ENCODE data around the gene LEKR1. TPM values are rescaled to one million over a fixed set of nuclear protein-coding genes. Genes with fewer than 3 reads are reported as not detected.
"Not testable (repeated sequence)": the region's sequence is repeated elsewhere in the genome, so short reads cannot be mapped to it uniquely, and the experiment has no call there.

The LEKR1 gene
- total and polyA plus RNA-seq, 3 experiments from 2014 or later: 0.55 to 0.64 (median 0.56) TPM

- no peak overlapping the region for H3K27ac ChIP-seq (ENCODE audit: low read depth, low read length)
- no peaks in the 10 kb centered on the region for H3K27me3 ChIP-seq (ENCODE audit: insufficient read depth, low read length, poor library complexity, severe bottlenecking)
- H3K27ac Mint-ChIP-seq: no peak overlapping the region
- no peak overlapping the region for H3K4me3 ChIP-seq (ENCODE audit: low read length)
- H3K4me3 Mint-ChIP-seq: no peak overlapping the region
- ChIA-PET POLR2A (no interaction called here), CTCF (no interaction called here)
- H3K27me3 Mint-ChIP-seq: peaks cover 14 to 20% of the 10 kb centered on the region in 2 donors
- no peaks in the 10 kb centered on the region for H3K9me3 Mint-ChIP-seq
- no peaks in the 10 kb centered on the region for H3K4me1 ChIP-seq (ENCODE audit: insufficient read depth, low read length)
- H3K36me3 ChIP-seq (ENCODE audit: insufficient read depth, low read length): no peaks in the 10 kb centered on the region
- H3K36me3 Mint-ChIP-seq: peaks cover 0 to 12% (median 0%) of the 10 kb centered on the region in 3 donors
- no peak for DNase-seq
- peaks cover 0 to 11% (median 0%) of the 10 kb centered on the region in 3 donors for H3K4me1 Mint-ChIP-seq
- H3K9me3 ChIP-seq (ENCODE audit: low read length): no peaks in the 10 kb centered on the region
Observed at GRCh38 chr3:156957715-156958114, 131.6 kb downstream of the LEKR1 start.

DNA sequence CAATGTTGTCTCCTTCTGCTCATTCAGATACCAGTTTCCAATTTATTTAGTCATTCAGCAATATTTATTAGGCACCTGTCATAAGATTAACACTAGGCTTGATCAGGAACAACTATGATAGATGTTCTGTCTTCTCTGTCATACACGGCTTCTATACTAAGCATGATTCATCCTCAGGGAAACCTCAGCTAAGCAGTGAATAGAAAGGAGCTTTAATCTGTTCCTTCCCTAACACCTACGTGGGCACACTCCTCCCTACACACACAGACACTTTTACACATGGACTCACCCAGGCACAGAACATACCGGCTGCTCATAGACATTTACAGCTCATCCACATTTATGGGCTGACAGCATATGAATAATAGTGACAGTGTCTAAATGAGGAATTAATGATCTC, 136.9 kb downstream of the LEKR1 start:
- Histone ChIP-seq H3K36me3 (ENCODE audit: insufficient read depth, low read length) (no peaks in the 10 kb centered on the region), H3K4me1 (ENCODE audit: insufficient read depth, low read length) (no peaks in the 10 kb centered on the region), H3K9me3 (ENCODE audit: low read length) (no peaks in the 10 kb centered on the region), H3K27ac (ENCODE audit: low read depth, low read length) (no peak overlapping the region), H3K4me3 (ENCODE audit: low read length) (no peak overlapping the region), H3K27me3 (ENCODE audit: insufficient read depth, low read length, poor library complexity, severe bottlenecking) (no peaks in the 10 kb centered on the region)
- Mint-ChIP-seq H3K9me3 (no peaks in the 10 kb centered on the region), H3K4me1 (peaks cover 0 to 5% (median 0%) of the 10 kb centered on the region in 3 donors), H3K4me3 (no peak overlapping the region), H3K27me3 (peaks cover 4 to 7% of the 10 kb centered on the region in 2 donors), H3K27ac (no peak overlapping the region), H3K36me3 (peaks cover 0 to 1% (median 0%) of the 10 kb centered on the region in 3 donors)
- ChIA-PET CTCF (no interaction called here), POLR2A (no interaction called here)
- DNase-seq: no peak

- Histone ChIP-seq H3K9me3 (ENCODE audit: low read length) (no peaks in the 10 kb centered on the region), H3K27ac (ENCODE audit: low read depth, low read length) (no peak overlapping the region), H3K27me3 (ENCODE audit: insufficient read depth, low read length, poor library complexity, severe bottlenecking) (no peaks in the 10 kb centered on the region), H3K36me3 (ENCODE audit: insufficient read depth, low read length) (no peaks in the 10 kb centered on the region), H3K4me3 (ENCODE audit: low read length) (no peak overlapping the region), H3K4me1 (ENCODE audit: insufficient read depth, low read length) (no peaks in the 10 kb centered on the region)
- DNase-seq: no peak
- Mint-ChIP-seq H3K36me3 (peaks cover 0 to 9% (median 0%) of the 10 kb centered on the region in 3 donors), H3K4me1 (no peaks in the 10 kb centered on the region), H3K27me3 (peaks cover 7 to 8% of the 10 kb centered on the region in 2 donors), H3K27ac (no peak overlapping the region), H3K9me3 (peaks cover 0 to 3% (median 0%) of the 10 kb centered on the region in 5 donors), H3K4me3 (no peak overlapping the region)
- POLR2A ChIA-PET: no interaction called here
- CTCF ChIA-PET: no interaction called here
Observed at GRCh38 chr3:156964577-156964976, 138.4 kb downstream of the LEKR1 start.

DNA sequence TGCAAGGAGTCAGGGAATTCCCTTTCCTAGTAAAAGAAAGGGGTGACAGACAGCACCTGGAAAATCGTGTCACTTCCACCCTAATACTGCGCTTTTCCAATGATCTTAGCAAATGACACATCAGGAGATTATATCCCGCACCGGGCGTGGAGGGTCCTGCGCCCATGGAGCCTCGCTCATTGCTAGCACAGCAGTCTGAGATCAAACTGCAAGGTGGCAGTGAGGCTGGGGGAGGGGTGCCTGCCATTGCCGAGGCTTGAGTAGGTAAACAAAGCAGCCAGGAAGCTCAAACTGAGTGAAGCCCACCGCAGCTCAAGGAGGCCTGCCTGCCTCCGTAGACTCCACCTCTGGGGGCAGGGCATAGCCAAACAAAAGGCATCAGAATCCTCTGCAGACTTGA, 140.2 kb downstream of the LEKR1 start:
- H3K4me3 ChIP-seq (ENCODE audit: low read length); H3K36me3 Mint-ChIP-seq; POLR2A ChIA-PET; H3K9me3 ChIP-seq (ENCODE audit: low read length); H3K4me1 ChIP-seq (ENCODE audit: insufficient read depth, low read length); H3K4me1 Mint-ChIP-seq; H3K27ac ChIP-seq (ENCODE audit: low read depth, low read length); DNase-seq; H3K36me3 ChIP-seq (ENCODE audit: insufficient read depth, low read length); H3K27me3 ChIP-seq (ENCODE audit: insufficient read depth, low read length, poor library complexity, severe bottlenecking); CTCF ChIA-PET; H3K4me3 Mint-ChIP-seq; H3K27me3 Mint-ChIP-seq; H3K27ac Mint-ChIP-seq; H3K9me3 Mint-ChIP-seq: not testable (repeated sequence)

DNA sequence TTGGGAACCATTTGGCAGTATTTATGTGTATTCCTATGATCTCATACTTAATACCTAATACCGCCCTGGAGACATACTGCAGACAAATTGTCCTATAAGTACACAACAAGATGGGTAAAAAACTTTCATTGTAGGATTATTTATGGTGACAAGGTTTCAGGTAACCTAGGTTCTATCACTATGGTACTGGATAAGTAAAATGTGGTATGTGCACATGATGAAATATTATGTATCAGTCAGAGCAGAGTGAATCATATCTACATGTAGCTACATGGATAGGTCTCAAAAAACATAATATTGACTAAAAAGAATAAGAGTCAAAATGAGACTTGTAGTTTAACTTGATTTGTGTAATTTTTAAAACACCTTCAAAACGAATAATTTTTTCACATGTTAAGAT, 147.8 kb downstream of the LEKR1 start:
- H3K4me3 ChIP-seq (ENCODE audit: low read length): no peak overlapping the region
- H3K4me1 ChIP-seq (ENCODE audit: insufficient read depth, low read length): no peaks in the 10 kb centered on the region
- no peaks in the 10 kb centered on the region for H3K9me3 ChIP-seq (ENCODE audit: low read length)
- Mint-ChIP-seq H3K9me3 (peaks cover 0 to 5% (median 2%) of the 10 kb centered on the region in 5 donors), H3K36me3 (peaks cover 0 to 4% (median 0%) of the 10 kb centered on the region in 3 donors), H3K27ac (no peak overlapping the region), H3K4me1 (peaks cover 12 to 28% (median 16%) of the 10 kb centered on the region in 3 donors), H3K4me3 (no peak overlapping the region), H3K27me3 (peaks cover 0 to 4% of the 10 kb centered on the region in 2 donors)
- H3K36me3 ChIP-seq (ENCODE audit: insufficient read depth, low read length): no peaks in the 10 kb centered on the region
- POLR2A ChIA-PET: no interaction called here
- no peak for DNase-seq
- no peaks in the 10 kb centered on the region for H3K27me3 ChIP-seq (ENCODE audit: insufficient read depth, low read length, poor library complexity, severe bottlenecking)
- CTCF ChIA-PET: no interaction called here
- no peak overlapping the region for H3K27ac ChIP-seq (ENCODE audit: low read depth, low read length)

GRCh38 chr3:156974931-156975330, 148.8 kb downstream of the LEKR1 start:
- POLR2A ChIA-PET: no interaction called here
- no peaks in the 10 kb centered on the region for H3K36me3 ChIP-seq (ENCODE audit: insufficient read depth, low read length)
- no peak for DNase-seq
- CTCF ChIA-PET: no interaction called here
- peaks cover 0 to 2% (median 0%) of the 10 kb centered on the region in 5 donors for H3K9me3 Mint-ChIP-seq
- no peak overlapping the region for H3K4me3 ChIP-seq (ENCODE audit: low read length)
- H3K27ac Mint-ChIP-seq: no peak overlapping the region
- no peaks in the 10 kb centered on the region for H3K9me3 ChIP-seq (ENCODE audit: low read length)
- no peaks in the 10 kb centered on the region for H3K4me1 ChIP-seq (ENCODE audit: insufficient read depth, low read length)
- H3K36me3 Mint-ChIP-seq: no peaks in the 10 kb centered on the region
- H3K4me1 Mint-ChIP-seq: peaks cover 15 to 33% (median 22%) of the 10 kb centered on the region in 3 donors
- no peaks in the 10 kb centered on the region for H3K27me3 ChIP-seq (ENCODE audit: insufficient read depth, low read length, poor library complexity, severe bottlenecking)
- H3K27me3 Mint-ChIP-seq: no peaks in the 10 kb centered on the region
- H3K27ac ChIP-seq (ENCODE audit: low read depth, low read length): no peak overlapping the region
- no peak overlapping the region for H3K4me3 Mint-ChIP-seq

DNA sequence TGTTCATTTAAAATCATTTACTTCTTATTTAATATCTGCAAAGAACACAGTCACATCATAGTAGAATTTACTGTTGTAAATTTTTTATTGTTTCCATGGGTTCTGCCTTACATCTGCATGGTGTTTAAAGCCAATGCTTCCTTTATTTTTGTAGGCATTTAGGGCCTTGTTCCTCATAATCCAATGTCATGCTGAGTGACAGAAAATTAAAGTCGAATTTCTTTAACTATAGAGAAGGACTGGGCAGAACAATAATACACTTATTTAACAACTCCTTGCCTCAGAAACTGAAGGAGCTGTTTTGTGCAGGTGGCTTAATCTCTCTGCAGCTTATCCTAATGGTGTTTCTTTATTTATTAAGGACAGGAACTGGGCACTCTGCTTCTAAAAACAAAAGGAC, 149.6 kb downstream of the LEKR1 start:
- Histone ChIP-seq H3K9me3 (ENCODE audit: low read length) (no peaks in the 10 kb centered on the region), H3K4me3 (ENCODE audit: low read length) (no peak overlapping the region), H3K4me1 (ENCODE audit: insufficient read depth, low read length) (no peaks in the 10 kb centered on the region), H3K27me3 (ENCODE audit: insufficient read depth, low read length, poor library complexity, severe bottlenecking) (no peaks in the 10 kb centered on the region), H3K36me3 (ENCODE audit: insufficient read depth, low read length) (no peaks in the 10 kb centered on the region), H3K27ac (ENCODE audit: low read depth, low read length) (no peak overlapping the region)
- Mint-ChIP-seq H3K4me1 (peaks cover 15 to 33% (median 22%) of the 10 kb centered on the region in 3 donors), H3K36me3 (no peaks in the 10 kb centered on the region), H3K4me3 (no peak overlapping the region), H3K27ac (no peak overlapping the region), H3K27me3 (no peaks in the 10 kb centered on the region), H3K9me3 (peaks cover 0 to 2% (median 0%) of the 10 kb centered on the region in 5 donors)
- ChIA-PET CTCF (no interaction called here), POLR2A (no interaction called here)
- no peak for DNase-seq

DNA sequence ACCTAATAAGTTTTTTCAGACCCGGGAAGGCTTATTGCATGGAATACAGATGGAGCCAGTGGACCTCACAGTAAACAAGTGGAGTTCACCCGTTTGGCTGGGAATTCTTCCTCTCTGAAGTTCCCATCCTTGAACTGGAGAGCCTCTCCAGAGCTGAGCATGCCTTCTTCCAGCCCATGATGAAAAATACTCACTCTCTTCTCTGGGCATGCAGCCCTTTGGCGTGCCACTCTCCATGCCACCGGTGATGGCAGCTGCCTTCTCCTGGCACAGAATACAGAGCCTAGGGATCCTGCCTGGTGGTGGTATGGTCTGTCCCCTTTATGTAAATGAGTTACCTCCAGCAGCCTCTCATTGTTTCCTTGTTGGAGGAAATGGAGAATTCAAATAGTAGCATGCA, 150.8 kb downstream of the LEKR1 start:
- CTCF ChIA-PET: no interaction called here
- no peak overlapping the region for H3K4me3 ChIP-seq (ENCODE audit: low read length)
- no peak overlapping the region for H3K27ac ChIP-seq (ENCODE audit: low read depth, low read length)
- Mint-ChIP-seq H3K27ac (peak overlapping the region in 1 of 8 donors; percentile 52), H3K9me3 (no peaks in the 10 kb centered on the region), H3K27me3 (no peaks in the 10 kb centered on the region), H3K4me3 (no peak overlapping the region), H3K4me1 (peaks cover 15 to 33% (median 22%) of the 10 kb centered on the region in 3 donors), H3K36me3 (no peaks in the 10 kb centered on the region)
- no peaks in the 10 kb centered on the region for H3K27me3 ChIP-seq (ENCODE audit: insufficient read depth, low read length, poor library complexity, severe bottlenecking)
- H3K9me3 ChIP-seq (ENCODE audit: low read length): no peaks in the 10 kb centered on the region
- no peaks in the 10 kb centered on the region for H3K36me3 ChIP-seq (ENCODE audit: insufficient read depth, low read length)
- POLR2A ChIA-PET: no interaction called here
- DNase-seq: no peak
- no peaks in the 10 kb centered on the region for H3K4me1 ChIP-seq (ENCODE audit: insufficient read depth, low read length)

All from CD8-positive, alpha-beta memory T cell (primary cell).